DND-41 (cell line): Measurements from ENCODE around the gene LONRF3.

Experiments
- CTCF ChIP-seq: IDR thresholded peaks from 2 replicates; pipeline ENCODE4 v1.5.1; 2012; ENCODE audit warnings: borderline replicate concordance, low read length, moderate library complexity, mild to moderate bottlenecking; ENCODE audit not compliant: poor library complexity, severe bottlenecking; ENCODE audit errors: extremely low read depth
- EZH2 ChIP-seq: IDR thresholded peaks from 3 replicates; pipeline ENCODE4 v1.6.1; 2012; ENCODE audit warnings: borderline replicate concordance, low read depth, mild to moderate bottlenecking, moderate library complexity, low read length, inconsistent platforms; ENCODE audit not compliant: severe bottlenecking

GRCh38 chrX:118965395-118965794 is 9.0 kb upstream of the LONRF3 start:
- TF ChIP-seq CTCF (no peak), EZH2 (no peak)
